B cell (primary cell): Measurements from ENCODE around the gene PHF21A. TPM values are rescaled to one million over a fixed set of nuclear protein-coding genes. Genes with fewer than 3 reads are reported as not detected.

Experiments used
- ATAC-seq: fragments of 200-7000 bp; cut with Tn5 transposase; one replicate; pipeline ENCODE4 v1.10.0; 2021; ENCODE audit warnings: low read depth, mild to moderate bottlenecking, moderate number of reproducible peaks, moderate library complexity
- CTCF ChIA-PET: fragments of 350-600 bp; sonication (Branson Sonifier 250); formaldehyde crosslinking; loops from one replicate; lab custom pipeline; 2021; ENCODE audit warnings: antibody characterized with exemption, inconsistent platforms; lab: Charles Lee
- POLR2A ChIA-PET: fragments of 350-600 bp; sonication (Branson Sonifier 250); formaldehyde crosslinking; loops from one replicate; lab custom pipeline; 2021; ENCODE audit warnings: antibody characterized with exemption; lab: Charles Lee
- DNase-seq: peaks from one replicate; pipeline ENCODE4 v3.0.0; 2013
- H2AFZ ChIP-seq: 2 replicates; pipeline ENCODE4 v1.6.1; 2012; ENCODE audit warnings: mild to moderate bottlenecking, low read depth, low read length; ENCODE audit not compliant: insufficient read depth, poor library complexity, severe bottlenecking
- H3K27ac ChIP-seq, 2 donors: 1 replicate in 1 of 2; 2 replicates in 1 of 2; pipeline ENCODE4 v1.5.1; 2012 to 2013; ENCODE audit warnings: low read length in 2 of 2, mild to moderate bottlenecking in 2 of 2, moderate library complexity in 1 of 2
- H3K27me3 ChIP-seq, 4 experiments: fragments of 200-600 bp in 1 of 4; sonication (generic) in 1 of 4; replicated peaks in 1 of 4; 1 replicate in 2 of 4; 2 replicates in 2 of 4; pipeline versions ENCODE4 v1.6.1 to v1.7.0; 2013 to 2016; ENCODE audit warnings: low read length in 3 of 4, mild to moderate bottlenecking in 2 of 4, mixed read lengths in 1 of 4, moderate library complexity in 1 of 4; ENCODE audit not compliant: insufficient read depth in 4 of 4, control insufficient read depth in 3 of 4; ENCODE audit errors: control extremely low read depth in 1 of 4
- H3K36me3 ChIP-seq, 2 experiments: replicated peaks in 1 of 2; 1 replicate in 1 of 2; 2 replicates in 1 of 2; pipeline versions ENCODE4 v1.6.1 to v1.7.1; 2013; ENCODE audit warnings: low read length in 1 of 2; ENCODE audit not compliant: insufficient read depth in 2 of 2, control insufficient read depth in 1 of 2; ENCODE audit errors: control extremely low read depth in 1 of 2, extremely low read depth in 1 of 2
- H3K4me1 ChIP-seq, 2 donors: fragments of 200-600 bp in 1 of 2; sonication (generic) in 1 of 2; 1 replicate in 1 of 2; 2 replicates in 1 of 2; pipeline versions ENCODE4 v1.5.1 to v1.6.1; 2013 to 2017; ENCODE audit warnings: low read length in 2 of 2; ENCODE audit not compliant: control insufficient read depth in 2 of 2, insufficient read depth in 2 of 2
- H3K4me2 ChIP-seq: replicated peaks from 2 replicates; pipeline ENCODE3; 2012; ENCODE audit warnings: mild to moderate bottlenecking, low read depth, low read length; ENCODE audit not compliant: poor library complexity, severe bottlenecking
- H3K4me3 ChIP-seq, 5 experiments: fragments of 200-600 bp in 1 of 5; sonication (generic) in 1 of 5; 1 replicate in 3 of 5; 2 replicates in 2 of 5; pipeline versions ENCODE4 v1.5.1 to v1.7.0; 2011 to 2016; ENCODE audit warnings: low read length in 4 of 5, mild to moderate bottlenecking in 4 of 5, low read depth in 2 of 5, control low read depth in 1 of 5, moderate library complexity in 1 of 5; ENCODE audit not compliant: insufficient read depth in 1 of 5; ENCODE audit errors: control extremely low read depth in 1 of 5, extremely low read depth in 1 of 5
- H3K79me2 ChIP-seq: fragments of 200-600 bp; sonication (generic); one replicate; pipeline ENCODE4 v1.6.0; 2016; ENCODE audit warnings: low read length; ENCODE audit not compliant: control insufficient read depth, insufficient read depth
- H3K9ac ChIP-seq: fragments of 200-600 bp; sonication (generic); 2 replicates; pipeline ENCODE4 v1.6.1; 2017; ENCODE audit warnings: mild to moderate bottlenecking, low read length, moderate library complexity
- H3K9me3 ChIP-seq, 3 donors: one replicate each; pipeline versions ENCODE4 v1.6.1 to v1.7.1; 2013; ENCODE audit warnings: low read length in 2 of 3; ENCODE audit not compliant: control insufficient read depth in 2 of 3, insufficient read depth in 1 of 3; ENCODE audit errors: control extremely low read depth in 1 of 3
- H4K20me1 ChIP-seq: 2 replicates; pipeline ENCODE4 v1.6.0; 2012; ENCODE audit warnings: mild to moderate bottlenecking, low read length; ENCODE audit not compliant: insufficient read depth, control insufficient read depth, poor library complexity, severe bottlenecking
- H3K27ac Mint-ChIP-seq: one replicate; pipeline ENCODE4 v1.8.0; 2021; ENCODE audit warnings: mixed read lengths
- H3K27me3 Mint-ChIP-seq: one replicate; pipeline ENCODE4 v1.8.0; 2021; ENCODE audit warnings: mixed read lengths
- H3K4me1 Mint-ChIP-seq: one replicate; pipeline ENCODE4 v1.8.0; 2021; ENCODE audit warnings: mixed read lengths
- H3K4me3 Mint-ChIP-seq: one replicate; pipeline ENCODE4 v1.8.0; 2021; ENCODE audit warnings: mixed read lengths
- H3K9me3 Mint-ChIP-seq: one replicate; pipeline ENCODE4 v1.8.0; 2022; ENCODE audit warnings: mixed read lengths; ENCODE audit not compliant: insufficient read depth
- CTCF ChIP-seq: fragments of 200-600 bp; IDR thresholded peaks from one replicate; pipeline ENCODE4 v1.8.0; 2022; ENCODE audit warnings: antibody characterized with exemption, mild to moderate bottlenecking
- EZH2 ChIP-seq: IDR thresholded peaks from 2 replicates; pipeline ENCODE4 v1.6.1; 2012; ENCODE audit warnings: borderline replicate concordance, low read depth, mild to moderate bottlenecking, moderate library complexity, low read length; ENCODE audit not compliant: insufficient read depth, poor library complexity, severe bottlenecking
- WGBS: methylation state at CpG from one replicate; pipeline ENCODE4 v1.1.5; 2013; ENCODE audit warnings: missing lambda C conversion rate; ENCODE audit not compliant: insufficient coverage; 5-methylcytosine and 5-hydroxymethylcytosine counted together
- intact Hi-C: fragments of 100-400 bp; cut with micrococcal nuclease; formaldehyde crosslinking; loops from one replicate; pipeline ENCODE4 v1.10.0; 2022
- polyA plus RNA-seq: library from polyadenylated mRNA; depleted of rRNA; stranded (reverse); fragments of >200 nt; gene quantifications from 2 replicates; pipeline ENCODE4 v1.2.3, GENCODE V29; 2012
- total RNA-seq, 2 donors: library from RNA; stranded (reverse); fragments of 120-200 nt in 1 of 2; gene quantifications; 1 replicate in 1 of 2; 2 replicates in 1 of 2; pipeline versions ENCODE4 v1.2.3 to v1.2.4, GENCODE V29; 2013 to 2022

Gene PHF21A
- total and polyA plus RNA-seq, 2 donors (not counting 1 experiment from before 2014, with no cell fraction given) = 41.9 to 103 TPM

GRCh38 chr11:46034041-46034440, 87.2 kb downstream of the PHF21A start:
- H3K4me3 Mint-ChIP-seq = no peak overlapping the region
- peaks cover 0 to 2% of the 10 kb centered on the region in 2 experiments for H3K36me3 ChIP-seq
- H3K9me3 ChIP-seq = peaks cover 0 to 1% (median 0%) of the 10 kb centered on the region in 3 donors
- no peaks in the 10 kb centered on the region for H3K27me3 Mint-ChIP-seq
- no peaks in the 10 kb centered on the region for H3K9me3 Mint-ChIP-seq
- peaks cover 27% of the 10 kb centered on the region for H4K20me1 ChIP-seq
- H3K4me1 Mint-ChIP-seq = peaks cover 6% of the 10 kb centered on the region
- ChIA-PET CTCF (no interaction called here), POLR2A (no interaction called here)
- no peak overlapping the region for H3K27ac Mint-ChIP-seq
- DNase-seq = no peak
- intact Hi-C loops = no loop called here
- no peaks in the 10 kb centered on the region for H3K27me3 ChIP-seq
- H3K4me1 ChIP-seq = no peaks in the 10 kb centered on the region
- peaks cover 5% of the 10 kb centered on the region for H3K79me2 ChIP-seq
- no peak overlapping the region for H3K4me3 ChIP-seq
- H3K27ac ChIP-seq = no peak overlapping the region
- no peak overlapping the region for H3K4me2 ChIP-seq
- ATAC-seq = no peak
- H2AFZ ChIP-seq = no peak overlapping the region
- no peak for TF ChIP-seq CTCF
- TF ChIP-seq EZH2 = no peak
- H3K9ac ChIP-seq = no peak overlapping the region

GRCh38 chr11:46026606-46027293, 94.5 kb downstream of the PHF21A start:
- intact Hi-C loops = no loop called here
- Mint-ChIP-seq H3K27me3 (no peaks in the 10 kb centered on the region), H3K9me3 (no peaks in the 10 kb centered on the region), H3K4me3 (no peak overlapping the region), H3K4me1 (no peaks in the 10 kb centered on the region), H3K27ac (no peak overlapping the region)
- no peak overlapping the region for H3K9ac ChIP-seq
- 91% methylated on average over 9 of the region's 10 CpGs for WGBS
- peaks cover 0 to 3% of the 10 kb centered on the region in 2 experiments for H3K36me3 ChIP-seq
- POLR2A ChIA-PET = no interaction called here
- H3K9me3 ChIP-seq = no peaks in the 10 kb centered on the region
- no peak overlapping the region for H2AFZ ChIP-seq
- H3K4me3 ChIP-seq = no peak overlapping the region
- ATAC-seq (no peak), DNase-seq (no peak)
- peaks cover 7% of the 10 kb centered on the region for H3K79me2 ChIP-seq
- TF ChIP-seq CTCF = no peak
- TF ChIP-seq EZH2 = no peak
- CTCF ChIA-PET = no interaction called here
- no peaks in the 10 kb centered on the region for H3K4me1 ChIP-seq
- H3K4me2 ChIP-seq = no peak overlapping the region
- no peak overlapping the region for H3K27ac ChIP-seq
- peaks cover 9% of the 10 kb centered on the region for H4K20me1 ChIP-seq
- H3K27me3 ChIP-seq = no peaks in the 10 kb centered on the region
